Measurements from ENCODE around the gene SEZ6L.

SEZ6L gene

DNA sequence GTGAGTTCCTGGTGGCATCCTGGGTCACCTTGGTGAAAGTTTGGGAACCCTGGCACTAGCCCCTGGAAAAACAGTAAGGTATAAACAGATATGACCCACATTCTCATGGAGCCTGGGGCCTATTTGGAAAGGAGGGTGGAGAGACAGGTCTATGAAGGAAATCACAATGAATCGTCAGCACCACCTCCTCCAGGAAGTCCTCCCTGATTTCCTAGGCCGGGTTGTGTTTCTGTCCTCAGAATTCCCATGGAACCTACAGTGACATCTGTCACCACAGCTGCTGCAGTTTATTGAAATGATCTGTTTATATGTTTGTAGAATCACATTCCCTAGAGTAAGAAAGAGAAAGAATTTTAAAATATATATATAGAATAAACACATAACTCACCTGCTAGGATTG, 188.0 kb downstream of the SEZ6L start:
- no peak overlapping the region for H3K4me3 ChIP-seq (ENCODE audit: low read depth, low read length)
- TF ChIP-seq CTCF (IDR thresholded peaks at IDR 0.05; ENCODE audit: low read depth, low read length) = no peak

- H3K4me3 ChIP-seq (ENCODE audit: low read depth, low read length) = no peak overlapping the region
- TF ChIP-seq CTCF (IDR thresholded peaks at IDR 0.05; ENCODE audit: low read depth, low read length) = no peak
Observed at GRCh38 chr22:26357813-26358212, 188.6 kb downstream of the SEZ6L start.

DNA sequence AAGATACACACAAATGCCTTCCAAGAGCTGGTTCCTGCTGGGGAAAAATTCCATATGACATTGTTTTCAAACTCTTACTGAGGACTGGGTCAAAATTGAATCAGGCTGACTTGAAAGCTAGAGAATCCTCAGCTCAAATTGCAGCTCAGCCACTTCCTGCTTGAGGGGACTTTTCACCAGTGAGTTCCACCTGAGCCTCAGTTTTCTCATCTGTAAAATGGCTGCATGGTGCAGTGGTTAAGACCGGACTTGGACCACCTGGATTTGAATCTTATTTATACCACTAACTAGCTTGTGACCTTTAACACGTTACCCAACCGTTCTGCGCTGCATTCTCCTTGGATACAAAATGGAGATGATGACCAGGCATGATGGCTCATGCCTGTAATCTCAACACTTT, 189.9 kb downstream of the SEZ6L start:
- no peak for TF ChIP-seq CTCF (IDR thresholded peaks at IDR 0.05; ENCODE audit: low read depth, low read length)

GRCh38 chr22:26360169-26360885, 191.1 kb downstream of the SEZ6L start:
- peak; percentile 85 for TF ChIP-seq CTCF (IDR thresholded peaks at IDR 0.05; ENCODE audit: low read depth, low read length)
- H3K4me3 ChIP-seq (ENCODE audit: low read depth, low read length) = peak overlapping the region; percentile 40

More for the DNA sequence above, 189.9 kb downstream of the SEZ6L start:
- H3K4me3 ChIP-seq (ENCODE audit: low read depth, low read length) = no peak overlapping the region

DNA sequence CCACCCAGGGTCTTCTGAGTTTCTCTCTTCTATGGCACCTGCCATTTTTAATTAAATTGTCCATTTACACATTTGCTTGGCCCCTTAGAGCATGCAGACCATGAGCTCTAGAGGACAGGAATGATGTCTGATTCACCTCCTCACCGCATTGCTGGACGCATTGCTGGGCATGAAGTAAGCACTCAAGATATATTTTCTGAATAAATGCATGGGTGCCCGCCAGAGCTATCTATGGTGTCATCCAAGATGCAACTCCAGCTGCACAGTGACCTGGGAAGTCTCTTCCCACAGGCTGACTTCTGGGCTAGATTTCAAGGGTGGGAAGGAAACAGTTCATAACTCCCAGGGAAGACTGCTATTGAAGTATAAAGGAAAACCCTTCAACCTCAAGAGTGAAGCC, 193.2 kb downstream of the SEZ6L start:
- no peak for TF ChIP-seq CTCF (IDR thresholded peaks at IDR 0.05; ENCODE audit: low read depth, low read length)
- no peak overlapping the region for H3K4me3 ChIP-seq (ENCODE audit: low read depth, low read length)

DNA sequence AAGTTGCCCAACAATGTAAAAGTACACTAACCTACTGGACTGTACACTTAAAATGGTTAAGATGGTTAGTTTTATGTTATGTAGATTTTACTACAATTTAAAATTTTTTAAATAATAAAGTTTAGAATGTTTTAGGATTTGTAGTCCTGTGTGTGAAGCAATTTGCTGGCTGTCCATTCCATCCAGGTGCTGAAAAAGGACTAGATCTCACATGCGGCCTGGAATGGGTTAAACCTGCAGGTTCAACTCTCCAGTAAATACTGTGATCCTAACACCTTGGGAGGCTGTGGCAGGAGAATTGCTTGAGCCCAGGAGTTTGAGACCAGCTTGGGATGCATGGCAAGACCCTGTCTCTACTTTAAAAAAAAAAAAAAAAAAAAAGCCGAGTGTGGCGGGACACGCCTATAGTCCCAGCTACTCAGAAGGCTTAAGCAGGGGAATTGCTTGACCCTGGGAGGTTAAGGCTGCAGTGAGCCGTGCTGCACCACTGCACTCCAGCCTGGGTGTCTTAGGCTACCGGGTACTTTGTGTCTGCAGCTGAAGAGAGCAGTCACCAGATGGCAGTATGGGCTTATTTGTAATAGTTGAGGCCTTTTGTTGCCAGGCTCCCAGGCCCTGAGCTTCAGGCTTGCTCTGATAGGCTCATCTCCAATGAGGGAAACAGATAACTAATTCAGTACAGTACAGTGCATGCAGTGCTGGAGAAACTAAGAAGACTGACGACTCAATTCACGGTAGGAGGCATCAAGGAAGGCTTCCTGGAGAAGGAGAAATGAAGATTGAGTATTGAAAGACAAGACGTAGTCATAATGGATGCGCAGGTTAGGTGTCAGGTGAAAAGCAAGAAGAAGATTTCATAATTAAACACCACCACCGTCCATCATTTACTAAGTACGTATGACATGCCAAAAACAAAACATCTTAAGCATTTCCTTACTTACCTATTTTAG, 195.1 kb downstream of the SEZ6L start:
- TF ChIP-seq CTCF (IDR thresholded peaks at IDR 0.05; ENCODE audit: low read depth, low read length) = peak; percentile 59
- no peak overlapping the region for H3K4me3 ChIP-seq (ENCODE audit: low read depth, low read length)
